Stomach (tissue), 9 donors: ENCODE measurements around the gene LNPEP. TPM values are rescaled to one million over a fixed set of nuclear protein-coding genes. Genes with fewer than 3 reads are reported as not detected.
A peak's percentile ranks its signal among the peaks of the same experiment; 100 is the strongest.

Source experiments
- DNase-seq, 2 donors: peaks; one replicate each; pipeline versions ENCODE4 v3.0.0 to v3.0.0-alpha.2; 2013 to 2019
- H3K27ac ChIP-seq, 5 donors: fragments of 200-600 bp in 4 of 5; sonication (generic) in 4 of 5; one replicate each; pipeline ENCODE4 v1.5.1; 2013 to 2019; ENCODE audit warnings: mild to moderate bottlenecking in 1 of 5, moderate library complexity in 1 of 5
- H3K27me3 ChIP-seq, 3 donors: fragments of 200-600 bp; sonication (generic); one replicate each; pipeline ENCODE4 v1.5.1; 2017 to 2019; ENCODE audit warnings: mixed run types in 1 of 3
- H3K36me3 ChIP-seq, 4 donors: fragments of 200-600 bp; sonication (generic); 1 replicate in 3 of 4; 2 replicates in 1 of 4; pipeline ENCODE4 v1.5.1; 2016 to 2019
- H3K4me1 ChIP-seq, 4 donors: fragments of 200-600 bp; sonication (generic); one replicate each; pipeline ENCODE4 v1.5.1; 2016 to 2019
- H3K4me3 ChIP-seq, 4 donors: fragments of 200-600 bp; sonication (generic) in 3 of 4; one replicate each; pipeline ENCODE4 v1.5.1; 2016 to 2019; ENCODE audit warnings: mild to moderate bottlenecking in 1 of 4
- H3K9me3 ChIP-seq, 4 donors: fragments of 200-600 bp; sonication (generic); one replicate each; pipeline ENCODE4 v1.5.1; 2016 to 2019
- EP300 ChIP-seq: sonication (generic); formaldehyde crosslinking; IDR thresholded peaks from one replicate; pipeline ENCODE4 v1.6.1; 2017; ENCODE audit warnings: antibody characterized with exemption
- POLR2A ChIP-seq, 4 donors: fragments of 450-650 bp; IDR thresholded peaks; one replicate each; pipeline ENCODE4 v1.6.1; 2016; ENCODE audit warnings: antibody characterized with exemption in 4 of 4, control low read depth in 2 of 4, mild to moderate bottlenecking in 1 of 4, moderate library complexity in 1 of 4
- POLR2AphosphoS5 ChIP-seq, 3 donors: sonication (generic); formaldehyde crosslinking; IDR thresholded peaks; one replicate each; pipeline ENCODE4 v1.6.1; 2016; ENCODE audit warnings: antibody characterized with exemption in 3 of 3
- WGBS, 5 donors: extraction: QIAGEN DNeasy Blood & Tissue Kit in 3 of 5; methylation state at CpG; one replicate each; pipeline versions ENCODE4 v1.1.5 to v1.1.7; 2013 to 2018; 5-methylcytosine and 5-hydroxymethylcytosine counted together
- intact Hi-C: fragments of 100-400 bp; cut with DNase I; formaldehyde crosslinking; loops from one replicate; pipeline ENCODE4 v1.15.1; 2023; ENCODE audit warnings: low total_unique reads
- polyA plus RNA-seq, 3 donors: library from polyadenylated mRNA; stranded (reverse); fragments of 200-250 nt; gene quantifications; one replicate each; pipeline ENCODE4 v1.2.3, GENCODE V29; 2013
- total RNA-seq, 5 donors: library from RNA; depleted of rRNA; stranded (reverse); fragments of >200 nt; gene quantifications; one replicate each; pipeline versions ENCODE4 v1.1.0 to v1.2.3, GENCODE V29; 2014 to 2016
- TF ChIP-seq, protein P1 (sequence below), 7 experiments: fragments of 450-650 bp in 4 of 7; fragments of 200-600 bp in 3 of 7; sonication (generic) in 3 of 7; IDR thresholded peaks; one replicate each; pipeline ENCODE4 v1.5.1; 2016 to 2019; ENCODE audit warnings: antibody characterized with exemption in 7 of 7, control low read depth in 2 of 7, mild to moderate bottlenecking in 1 of 7
- donor health status: healthy with polysubstance abuse.
- donor health status: Bipolar disorder and iron deficiency.
- donor health status: healthy.

Gene LNPEP
- total and polyA plus RNA-seq, 8 donors, result 2.0 to 160 (median 28.9) TPM

DNA sequence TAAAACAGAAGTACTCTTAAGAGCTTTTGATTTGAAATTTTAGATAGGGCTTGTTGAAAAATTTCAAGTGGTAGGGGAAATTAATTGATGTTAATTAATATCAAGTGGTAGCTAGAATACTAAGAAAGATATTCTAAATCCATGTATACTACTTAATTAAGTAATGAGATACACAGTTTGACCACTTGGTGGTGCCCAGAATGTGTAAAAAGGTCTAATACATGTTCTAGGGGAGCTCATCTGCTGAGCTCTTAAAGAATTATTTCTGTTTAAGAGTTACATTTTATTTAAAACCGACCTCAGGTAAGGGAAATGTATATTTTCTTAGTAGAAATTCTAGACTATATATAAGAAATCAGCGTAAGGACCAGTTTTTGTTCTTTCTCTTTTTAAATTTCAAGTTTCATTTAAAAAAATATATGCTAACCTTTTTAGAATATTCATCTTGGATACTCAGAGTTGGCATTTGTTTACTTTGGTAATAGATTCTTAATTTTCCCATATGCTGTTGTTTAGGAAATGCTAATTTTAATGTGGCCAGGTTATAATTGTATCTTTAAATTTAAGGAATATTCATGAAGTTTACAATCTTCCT lies 61.5 kb downstream of the LNPEP start:
- peaks cover 9 to 75% (median 65%) of the 10 kb centered on the region in 4 donors for H3K36me3 ChIP-seq
- intact Hi-C loops, result no loop called here
- no peaks in the 10 kb centered on the region for H3K9me3 ChIP-seq
- H3K27ac ChIP-seq, result no peak overlapping the region
- no peaks in the 10 kb centered on the region for H3K27me3 ChIP-seq
- TF ChIP-seq EP300 (no peak), POLR2AphosphoS5 (IDR thresholded peaks at IDR 0.05) (no peak)
- TF ChIP-seq, protein P1, sequence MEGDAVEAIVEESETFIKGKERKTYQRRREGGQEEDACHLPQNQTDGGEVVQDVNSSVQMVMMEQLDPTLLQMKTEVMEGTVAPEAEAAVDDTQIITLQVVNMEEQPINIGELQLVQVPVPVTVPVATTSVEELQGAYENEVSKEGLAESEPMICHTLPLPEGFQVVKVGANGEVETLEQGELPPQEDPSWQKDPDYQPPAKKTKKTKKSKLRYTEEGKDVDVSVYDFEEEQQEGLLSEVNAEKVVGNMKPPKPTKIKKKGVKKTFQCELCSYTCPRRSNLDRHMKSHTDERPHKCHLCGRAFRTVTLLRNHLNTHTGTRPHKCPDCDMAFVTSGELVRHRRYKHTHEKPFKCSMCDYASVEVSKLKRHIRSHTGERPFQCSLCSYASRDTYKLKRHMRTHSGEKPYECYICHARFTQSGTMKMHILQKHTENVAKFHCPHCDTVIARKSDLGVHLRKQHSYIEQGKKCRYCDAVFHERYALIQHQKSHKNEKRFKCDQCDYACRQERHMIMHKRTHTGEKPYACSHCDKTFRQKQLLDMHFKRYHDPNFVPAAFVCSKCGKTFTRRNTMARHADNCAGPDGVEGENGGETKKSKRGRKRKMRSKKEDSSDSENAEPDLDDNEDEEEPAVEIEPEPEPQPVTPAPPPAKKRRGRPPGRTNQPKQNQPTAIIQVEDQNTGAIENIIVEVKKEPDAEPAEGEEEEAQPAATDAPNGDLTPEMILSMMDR (IDR thresholded peaks at IDR 0.05), result peak in 3 of 7 experiments; percentile 7 to 35 (median 16)
- H3K4me3 ChIP-seq, result no peak overlapping the region
- H3K4me1 ChIP-seq, result peaks cover 0 to 20% (median 6%) of the 10 kb centered on the region in 4 donors
- DNase-seq, result peak in 1 of 2 donors; percentile 75
- 55 to 64% (median 59%) methylated on average over 2 of the region's 2 CpGs for WGBS, 5 donors

DNA sequence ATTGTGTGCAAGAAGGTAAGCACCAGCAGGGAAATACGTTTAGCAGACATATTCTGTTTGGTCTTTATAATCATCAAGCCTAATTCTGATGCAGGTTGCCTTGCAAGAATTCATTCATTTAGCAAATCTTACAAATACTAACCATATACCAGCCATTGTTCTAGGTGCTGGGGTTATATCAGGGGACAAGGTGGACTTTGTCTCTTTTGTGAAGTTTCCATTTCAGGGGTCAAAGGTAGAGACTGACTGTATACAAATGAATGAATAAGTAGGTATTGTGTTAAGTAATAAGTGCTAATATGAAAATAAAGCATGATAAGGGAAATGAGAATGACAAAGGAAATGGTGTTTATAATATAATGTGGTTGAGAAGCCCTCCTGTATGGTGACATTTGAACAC lies 64.0 kb downstream of the LNPEP start:
- intact Hi-C loops, result no loop called here
- WGBS, 5 donors, result 27 to 48% (median 37%) methylated on average over 1 of the region's 1 CpG

DNA sequence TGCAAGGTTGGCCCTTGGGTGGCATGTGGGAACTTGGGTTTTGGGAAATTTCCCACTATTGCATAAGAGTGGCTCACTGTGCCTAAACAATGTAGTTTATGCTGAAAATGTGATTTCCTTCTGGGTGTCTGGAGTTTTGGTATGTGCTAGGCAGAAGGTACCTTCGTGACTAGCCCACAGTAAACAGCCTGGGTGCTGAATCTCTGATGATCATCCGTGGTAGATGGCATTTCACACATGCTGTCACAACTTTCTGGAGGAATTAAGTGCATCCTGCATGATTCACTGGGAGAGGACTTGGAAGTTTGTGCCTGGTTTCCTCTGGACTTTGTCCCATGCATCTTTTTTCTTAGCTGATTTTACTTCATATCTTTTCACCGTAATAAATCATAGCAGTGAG lies 64.5 kb downstream of the LNPEP start:
- peaks cover 0 to 29% (median 8%) of the 10 kb centered on the region in 4 donors for H3K4me1 ChIP-seq
- H3K9me3 ChIP-seq, result no peaks in the 10 kb centered on the region
- H3K4me3 ChIP-seq, result no peak overlapping the region
- WGBS, 5 donors, result 77 to 93% (median 83%) methylated on average over 3 of the region's 3 CpGs
- no peak overlapping the region for H3K27ac ChIP-seq
- DNase-seq, result no peak
- H3K27me3 ChIP-seq, result no peaks in the 10 kb centered on the region
- intact Hi-C loops, result no loop called here
- TF ChIP-seq EP300 (no peak), POLR2AphosphoS5 (IDR thresholded peaks at IDR 0.05) (no peak), POLR2A (IDR thresholded peaks at IDR 0.05) (no peak)
- TF ChIP-seq, protein P1 (IDR thresholded peaks at IDR 0.05), result no peak
- H3K36me3 ChIP-seq, result peaks cover 0 to 74% (median 70%) of the 10 kb centered on the region in 4 donors

More for the DNA sequence above, 64.0 kb downstream of the LNPEP start:
- Histone ChIP-seq H3K4me3 (no peak overlapping the region), H3K27me3 (no peaks in the 10 kb centered on the region), H3K36me3 (peaks cover 0 to 74% (median 69%) of the 10 kb centered on the region in 4 donors), H3K27ac (no peak overlapping the region), H3K4me1 (peaks cover 0 to 23% (median 8%) of the 10 kb centered on the region in 4 donors), H3K9me3 (no peaks in the 10 kb centered on the region)
- DNase-seq, result no peak
- TF ChIP-seq, protein P1 (IDR thresholded peaks at IDR 0.05), result no peak
- TF ChIP-seq EP300 (no peak), POLR2A (IDR thresholded peaks at IDR 0.05) (no peak), POLR2AphosphoS5 (IDR thresholded peaks at IDR 0.05) (no peak)

DNA sequence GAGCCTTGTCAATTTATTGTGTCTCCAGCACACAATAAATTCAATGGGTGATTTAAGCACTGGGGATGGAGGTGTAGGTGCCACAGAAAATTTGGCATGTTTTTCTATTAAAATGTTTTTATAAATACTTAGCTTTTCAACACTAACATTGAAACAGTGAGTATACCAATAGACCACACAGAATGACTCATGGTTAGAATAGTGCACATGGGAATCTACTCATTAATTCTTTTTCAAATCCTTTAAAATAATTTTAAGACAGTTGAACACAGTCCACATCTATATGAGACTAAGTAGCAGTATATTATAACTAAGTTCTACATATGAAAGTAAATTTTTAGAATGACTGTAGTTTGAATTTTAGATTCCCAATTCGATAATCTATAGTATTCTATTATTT lies 67.1 kb downstream of the LNPEP start:
- Histone ChIP-seq H3K4me1 (peaks cover 0 to 25% (median 8%) of the 10 kb centered on the region in 4 donors), H3K36me3 (peaks cover 0 to 87% (median 80%) of the 10 kb centered on the region in 4 donors), H3K27me3 (no peaks in the 10 kb centered on the region), H3K9me3 (no peaks in the 10 kb centered on the region), H3K4me3 (no peak overlapping the region), H3K27ac (no peak overlapping the region)
- WGBS, 5 donors, result 91 to 100% (median 94%) methylated on average over 1 of the region's 1 CpG
- TF ChIP-seq, protein P1 (IDR thresholded peaks at IDR 0.05), result no peak
- no peak for TF ChIP-seq EP300
- no peak for TF ChIP-seq POLR2A (IDR thresholded peaks at IDR 0.05)
- no peak for TF ChIP-seq POLR2AphosphoS5 (IDR thresholded peaks at IDR 0.05)
- DNase-seq, result no peak
- intact Hi-C loops, result no loop called here
